SK-N-SH treated with all-trans-retinoic acid at 6 μM for 48 hours (cell line): Measurements from ENCODE around the gene UBXN11.

Experiments used
- ATAC-seq: fragments of 200-7000 bp; cut with Tn5 transposase; 3 replicates; pipeline ENCODE4 v1.9.1; 2020; ENCODE audit warnings: mild to moderate bottlenecking, moderate library complexity
- BACH2 ChIP-seq: fragments of 250-450 bp; sonication (Bioruptor Pico); IDR thresholded peaks from 2 replicates; pipeline ENCODE4 v1.9.0; 2021; ENCODE audit warnings: mild to moderate bottlenecking, borderline replicate concordance
- CREB5 ChIP-seq: fragments of 250-450 bp; sonication (Bioruptor Pico); IDR thresholded peaks from 2 replicates; pipeline ENCODE4 v1.5.1; 2020; ENCODE audit warnings: low read depth, mild to moderate bottlenecking, moderate library complexity
- CSDC2 ChIP-seq: fragments of 250-450 bp; sonication (Bioruptor Pico); IDR thresholded peaks from 2 replicates; pipeline ENCODE4 v1.5.0; 2020; ENCODE audit warnings: mild to moderate bottlenecking, moderate library complexity
- CSRNP3 ChIP-seq: fragments of 250-450 bp; sonication (Bioruptor Pico); IDR thresholded peaks from 2 replicates; pipeline ENCODE4 v1.5.1; 2021; ENCODE audit warnings: mild to moderate bottlenecking, moderate library complexity
- GLIS3 ChIP-seq: fragments of 250-450 bp; sonication (Bioruptor Pico); IDR thresholded peaks from 2 replicates; pipeline ENCODE4 v1.5.0; 2020; ENCODE audit warnings: mild to moderate bottlenecking, moderate library complexity
- ISL1 ChIP-seq: fragments of 250-450 bp; sonication (Bioruptor Pico); IDR thresholded peaks from 2 replicates; pipeline ENCODE4 v2.1.2; 2022; ENCODE audit warnings: mild to moderate bottlenecking, moderate library complexity
- OSR1 ChIP-seq: fragments of 250-450 bp; sonication (Bioruptor Pico); IDR thresholded peaks from 2 replicates; pipeline ENCODE4 v1.8.0; 2022; ENCODE audit warnings: moderate library complexity, mild to moderate bottlenecking, inconsistent platforms
- PATZ1 ChIP-seq: fragments of 250-450 bp; sonication (Bioruptor Pico); IDR thresholded peaks from 2 replicates; pipeline ENCODE4 v1.8.0; 2020; ENCODE audit warnings: mild to moderate bottlenecking, moderate library complexity, borderline replicate concordance
- RARB ChIP-seq: fragments of 250-450 bp; sonication (Bioruptor Pico); IDR thresholded peaks from 2 replicates; pipeline ENCODE4 v1.8.0; 2021; ENCODE audit warnings: mild to moderate bottlenecking, moderate library complexity
- SNAI2 ChIP-seq: fragments of 250-450 bp; sonication (Bioruptor Pico); IDR thresholded peaks from 2 replicates; pipeline ENCODE4 v1.5.0; 2020; ENCODE audit warnings: mild to moderate bottlenecking, moderate library complexity
- TCF4 ChIP-seq: fragments of 250-450 bp; sonication (Bioruptor Pico); IDR thresholded peaks from 2 replicates; pipeline ENCODE4 v1.8.0; 2021; ENCODE audit warnings: mild to moderate bottlenecking, moderate library complexity, borderline replicate concordance
- TOX ChIP-seq: fragments of 250-450 bp; sonication (Bioruptor Pico); IDR thresholded peaks from 2 replicates; pipeline ENCODE4 v1.8.0; 2021; ENCODE audit warnings: mild to moderate bottlenecking, moderate library complexity, borderline replicate concordance
- TSHZ2 ChIP-seq: fragments of 250-450 bp; sonication (Bioruptor Pico); IDR thresholded peaks from 2 replicates; pipeline ENCODE4 v1.5.0; 2020; ENCODE audit warnings: mild to moderate bottlenecking, moderate library complexity
- ZC3H10 ChIP-seq: fragments of 250-450 bp; sonication (Bioruptor Pico); IDR thresholded peaks from 2 replicates; pipeline ENCODE4 v1.5.1; 2021; ENCODE audit warnings: mild to moderate bottlenecking, moderate library complexity
- ZFP30 ChIP-seq: fragments of 450-650 bp; formaldehyde crosslinking; IDR thresholded peaks from 2 replicates; pipeline ENCODE4 v1.5.0; 2022; ENCODE audit warnings: mild to moderate bottlenecking, moderate library complexity
- ZNF565 ChIP-seq: fragments of 450-650 bp; formaldehyde crosslinking; conservative IDR thresholded peaks from 2 replicates; pipeline ENCODE4 v1.5.0; 2020; ENCODE audit warnings: low read depth, mild to moderate bottlenecking, moderate library complexity
- ZNF70 ChIP-seq: fragments of 450-650 bp; formaldehyde crosslinking; IDR thresholded peaks from 2 replicates; pipeline ENCODE4 v1.5.0; 2020; ENCODE audit warnings: mild to moderate bottlenecking, moderate library complexity
- ZNF8 ChIP-seq: fragments of 450-650 bp; formaldehyde crosslinking; IDR thresholded peaks from 2 replicates; pipeline ENCODE4 v1.5.0; 2020; ENCODE audit warnings: mild to moderate bottlenecking, moderate library complexity

Gene UBXN11

GRCh38 chr1:26318338-26319064 is 12.1 kb upstream of the UBXN11 start:
- ATAC-seq: no peak
- no peak for TF ChIP-seq TOX (CRISPR knock-in tag)
- TF ChIP-seq CSRNP3 (CRISPR knock-in tag): no peak
- no peak for TF ChIP-seq ZFP30
- no peak for TF ChIP-seq RARB (CRISPR knock-in tag)
- TF ChIP-seq ZNF565: no peak
- TF ChIP-seq SNAI2: no peak
- no peak for TF ChIP-seq CREB5 (CRISPR knock-in tag)
- no peak for TF ChIP-seq TCF4
- no peak for TF ChIP-seq ZC3H10 (CRISPR knock-in tag)
- no peak for TF ChIP-seq GLIS3
- no peak for TF ChIP-seq ZNF70 (CRISPR knock-in tag)
- TF ChIP-seq ZNF8 (CRISPR knock-in tag): no peak
- no peak for TF ChIP-seq PATZ1 (CRISPR knock-in tag)
- TF ChIP-seq OSR1: no peak
- TF ChIP-seq TSHZ2 (CRISPR knock-in tag): no peak

- no peak for ATAC-seq
- TF ChIP-seq BACH2 (CRISPR knock-in tag) (no peak), GLIS3 (no peak), ZNF8 (CRISPR knock-in tag) (no peak), TOX (CRISPR knock-in tag) (no peak), CSRNP3 (CRISPR knock-in tag) (no peak), ZFP30 (no peak), ISL1 (CRISPR knock-in tag) (no peak), TCF4 (no peak), CREB5 (CRISPR knock-in tag) (no peak), CSDC2 (no peak), PATZ1 (CRISPR knock-in tag) (no peak)
Measured at GRCh38 chr1:26317612-26318337, 11.3 kb upstream of the UBXN11 start, which contains the start of gene CD52. CD52 (plus strand) TSS chr1:26317958; CDS start chr1:26318018, 60 bp downstream.
